Upper lobe of left lung (tissue), 4 donors: ENCODE results near the gene NPAS1.

ENCODE experiments used
- CTCF ChIP-seq, 6 experiments: fragments of 450-650 bp in 4 of 6; fragments of 200-600 bp in 2 of 6; sonication (generic) in 2 of 6; IDR thresholded peaks; one replicate each; pipeline ENCODE4 v1.5.1; 2016 to 2019; ENCODE audit warnings: antibody characterized with exemption in 6 of 6
- POLR2AphosphoS5 ChIP-seq, 2 donors: sonication (generic); formaldehyde crosslinking; IDR thresholded peaks; one replicate each; pipeline ENCODE4 v1.5.1; 2017; ENCODE audit warnings: antibody characterized with exemption in 2 of 2

GRCh38 chr19:46984077-46985010 lies 35.3 kb upstream of the NPAS1 start:
- TF ChIP-seq CTCF (IDR thresholded peaks at IDR 0.05) (no peak), POLR2AphosphoS5 (IDR thresholded peaks at IDR 0.05) (peak; percentile 52 to 71)
